GM19351 (cell line): ENCODE data around the gene MACIR.

Experiments
- ATAC-seq: cut with Tn5 transposase; IDR thresholded peaks from one replicate; pipeline ENCODE4 v1.9.1; 2021; ENCODE audit warnings: mild to moderate bottlenecking, moderate library complexity; ENCODE audit not compliant: unreplicated experiment

Gene MACIR

DNA sequence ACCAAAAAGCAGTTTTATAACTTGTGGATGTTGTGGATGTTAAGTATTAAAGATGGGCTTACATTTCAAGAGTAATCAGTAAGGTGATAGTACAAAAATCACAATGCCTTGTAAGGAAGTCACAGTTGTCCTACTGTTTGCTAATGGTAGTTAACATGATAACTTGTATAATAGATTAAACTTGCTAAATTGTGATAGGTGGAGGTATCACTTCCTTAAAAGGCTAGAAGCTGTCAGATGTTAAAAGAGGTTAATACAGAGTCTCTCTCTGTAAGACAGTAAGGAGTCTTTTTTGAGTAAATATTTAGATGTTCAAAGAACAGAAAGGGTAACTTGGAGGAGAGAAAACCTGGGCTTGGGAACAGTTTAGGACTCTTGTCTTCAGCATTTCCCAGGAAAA, 14.2 kb upstream of the MACIR start:
- peak; percentile 68 for ATAC-seq

DNA sequence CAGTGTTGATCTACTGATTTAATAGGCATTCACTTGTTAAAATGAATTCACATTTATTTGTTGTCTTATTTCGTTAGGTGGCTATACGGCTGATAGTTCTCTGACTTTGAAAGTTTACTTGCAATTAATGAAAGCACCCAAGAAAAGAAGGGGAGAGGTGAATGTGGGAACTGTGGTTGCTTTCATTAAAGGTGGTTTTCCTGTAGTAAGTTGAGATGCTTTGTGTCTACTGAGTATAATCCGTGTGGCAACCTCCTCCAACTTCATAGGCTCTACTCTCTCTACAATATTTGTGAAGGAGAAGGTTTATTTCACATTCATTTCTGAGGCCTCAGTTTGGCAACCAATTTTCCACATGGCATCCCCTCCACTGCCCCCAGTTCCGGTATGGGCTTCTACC, 12.8 kb upstream of the MACIR start:
- no peak for ATAC-seq

DNA sequence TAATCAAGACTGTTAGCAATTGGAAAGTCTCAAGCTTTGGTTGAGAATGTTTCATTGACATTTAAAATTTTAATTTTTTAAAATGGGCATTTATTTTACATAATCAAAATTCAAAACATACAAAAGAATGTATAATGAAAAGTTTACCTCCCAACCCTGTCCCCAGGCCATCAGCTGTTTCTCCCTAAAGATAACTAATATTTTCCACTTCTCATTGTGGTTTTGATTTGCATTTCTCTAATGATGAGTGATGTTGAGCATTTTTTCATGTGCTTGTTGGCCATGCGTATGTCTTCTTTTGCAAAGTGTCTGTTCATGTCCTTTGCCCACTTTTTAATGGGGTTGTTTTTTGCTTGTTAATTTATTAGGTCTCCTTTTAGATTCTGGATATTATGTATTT, 11.4 kb upstream of the MACIR start:
- no peak for ATAC-seq

DNA sequence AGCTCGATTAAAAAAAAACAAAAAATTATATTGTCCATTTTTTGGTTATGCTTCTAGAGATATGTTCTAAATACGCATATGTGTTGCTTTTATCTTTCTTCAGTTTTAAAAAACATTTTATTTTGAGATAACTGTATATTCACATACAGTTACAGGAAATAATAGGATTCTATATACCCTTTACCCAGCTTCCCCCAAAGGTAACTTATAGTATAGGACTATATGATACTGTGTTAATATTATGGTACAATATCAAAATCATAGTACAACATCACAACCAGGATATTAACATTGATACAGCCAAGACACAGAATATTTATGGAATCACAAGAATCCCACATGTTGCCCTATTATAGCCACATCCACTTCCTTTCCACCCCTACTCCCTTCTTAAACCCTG, 9.5 kb upstream of the MACIR start:
- no peak for ATAC-seq

DNA sequence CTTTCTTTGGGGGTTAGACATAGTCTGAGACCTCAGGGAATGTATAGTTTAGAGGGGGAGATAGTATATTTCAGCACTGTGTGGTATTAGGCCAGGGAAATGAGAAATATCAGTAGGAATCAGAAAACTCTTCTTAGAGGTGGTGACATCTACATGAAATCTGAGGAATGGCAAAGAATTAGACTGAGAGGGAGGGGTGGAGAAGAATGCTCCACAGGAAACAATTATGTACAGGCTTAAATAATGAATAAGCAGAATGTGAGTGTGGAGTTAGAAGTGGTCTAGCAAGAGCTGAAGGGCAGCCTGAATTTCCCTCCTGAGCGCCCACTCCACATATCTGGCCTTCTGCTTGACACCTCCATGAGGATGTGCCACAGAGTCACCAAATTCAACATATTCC, 3.6 kb upstream of the MACIR start:
- ATAC-seq: no peak

DNA sequence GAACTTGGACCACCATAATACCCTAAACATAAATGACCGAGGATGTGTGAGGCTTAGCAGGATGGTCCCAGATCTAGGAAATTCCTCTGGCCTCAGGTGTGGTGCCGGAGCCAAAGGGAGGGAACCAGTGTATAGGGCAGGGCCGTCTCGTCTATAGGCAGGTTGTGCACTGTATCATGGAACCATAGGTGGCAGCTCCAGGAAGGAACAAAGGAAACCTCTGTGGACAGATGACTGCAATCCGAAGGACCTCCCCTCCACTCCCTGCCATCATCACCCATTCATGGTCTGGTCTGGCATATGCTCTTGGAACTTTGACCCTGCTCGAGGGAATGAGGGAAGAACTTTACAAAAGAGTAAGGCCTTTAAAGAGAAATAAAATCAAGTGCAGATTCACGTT, 2.9 kb upstream of the MACIR start:
- ATAC-seq: no peak

DNA sequence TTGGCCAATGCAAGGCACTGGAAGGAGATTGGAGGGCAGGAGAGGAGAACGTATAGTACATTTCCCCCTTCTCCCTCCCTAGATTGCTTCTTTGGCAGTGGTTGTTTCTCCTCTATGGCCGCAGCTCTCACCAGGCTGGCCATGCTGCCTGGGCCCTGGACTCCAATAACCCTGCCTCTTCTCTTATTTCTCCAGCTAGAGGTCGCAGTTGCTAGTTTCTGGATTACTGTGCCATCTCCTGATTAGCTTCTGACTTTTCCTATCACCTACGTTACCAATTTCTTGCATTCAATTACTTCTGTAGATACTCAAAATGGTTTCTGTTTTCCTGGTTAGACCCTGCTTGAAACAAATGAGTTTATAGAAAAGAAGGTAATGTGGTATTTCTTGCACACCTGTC, 2.4 kb upstream of the MACIR start:
- no peak for ATAC-seq

DNA sequence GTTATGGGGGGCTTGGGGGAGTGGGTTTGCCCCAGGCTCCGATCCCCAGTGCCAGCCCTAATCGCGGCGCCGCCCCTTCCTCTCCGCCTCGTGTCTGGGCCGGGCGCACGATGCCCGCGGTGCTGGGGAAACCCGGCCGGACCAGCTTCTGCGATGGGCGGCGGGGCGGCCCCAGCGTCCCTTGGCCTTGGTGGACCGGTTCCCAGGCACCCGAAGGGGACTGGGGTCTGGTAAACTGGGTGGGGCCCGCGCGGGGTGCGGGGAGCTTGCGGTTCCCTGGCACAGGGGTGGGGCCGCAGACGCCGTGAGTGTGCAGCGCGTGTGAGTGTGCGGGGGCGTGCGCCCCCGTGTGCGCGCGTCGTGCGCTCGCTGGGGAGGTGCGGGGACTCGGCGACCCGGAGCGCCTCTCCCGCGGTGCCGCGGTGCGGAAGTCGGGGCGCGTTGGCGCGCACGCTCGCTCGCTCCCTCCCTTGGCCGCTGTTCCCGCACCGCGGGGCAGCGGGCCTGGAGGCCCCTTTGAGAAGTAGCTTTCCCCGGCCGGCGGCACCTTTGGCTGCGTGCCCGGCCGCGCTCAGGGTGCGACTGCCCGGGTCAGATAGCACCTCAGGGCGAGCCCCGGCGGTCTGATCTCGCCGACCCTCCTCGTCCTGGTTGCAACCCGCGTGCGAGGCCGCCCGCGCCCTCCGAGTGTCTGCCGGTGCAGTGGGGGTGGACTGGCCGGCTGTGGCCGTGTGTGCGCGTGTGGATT, 568 bp downstream of the MACIR start:
- ATAC-seq: peak; percentile 35

DNA sequence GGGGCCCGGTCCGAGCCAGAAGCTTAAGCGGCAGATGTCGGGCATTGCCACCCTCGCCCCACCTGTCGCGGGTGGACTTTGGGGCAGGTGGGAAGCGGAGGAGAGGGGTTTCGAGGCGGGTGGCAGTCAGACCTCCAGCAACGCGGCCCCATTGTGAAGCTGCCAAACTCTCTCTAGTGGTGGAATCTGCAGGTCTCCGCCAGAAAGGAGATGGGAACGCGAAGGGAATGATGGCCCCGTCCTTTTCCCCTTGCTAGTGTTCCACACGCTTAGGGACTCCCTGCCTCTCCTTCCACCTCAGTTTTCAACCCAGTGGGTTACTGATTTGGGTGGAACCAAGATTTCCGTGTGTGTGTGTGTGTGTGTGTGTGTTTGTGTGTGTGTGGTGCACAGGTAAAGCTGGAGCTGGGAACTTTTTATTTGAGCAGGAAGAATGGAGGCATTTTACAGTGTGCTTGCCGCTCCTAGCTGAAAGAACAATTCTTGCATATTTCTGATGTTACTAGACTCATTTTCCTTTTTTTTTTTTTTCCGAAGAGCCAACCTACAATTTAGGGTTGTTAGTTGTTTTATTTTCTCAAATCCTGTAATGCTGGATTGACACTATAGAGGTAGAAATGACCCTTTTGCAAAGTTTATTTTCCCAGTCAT, 1.3 kb downstream of the MACIR start:
- ATAC-seq: no peak

DNA sequence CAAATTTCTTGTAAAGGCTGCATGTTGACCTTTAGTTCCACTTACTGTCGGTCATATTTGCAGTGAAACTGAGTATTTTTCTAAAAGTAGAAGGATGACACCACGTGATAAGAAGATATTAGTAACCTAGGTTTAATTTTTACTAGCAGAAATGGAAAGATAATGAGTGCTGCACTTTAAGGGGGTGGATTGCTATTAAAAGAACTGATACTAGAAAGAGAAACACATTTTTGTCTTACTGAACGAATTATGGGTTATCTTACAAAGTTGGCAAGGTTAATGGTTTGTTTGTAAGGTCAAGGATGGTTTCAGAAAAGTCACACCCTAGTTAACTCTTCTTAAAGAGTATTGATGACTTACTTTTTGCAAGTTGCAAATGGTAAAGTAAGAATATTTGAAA, 2.4 kb downstream of the MACIR start:
- peak; percentile 38 for ATAC-seq

DNA sequence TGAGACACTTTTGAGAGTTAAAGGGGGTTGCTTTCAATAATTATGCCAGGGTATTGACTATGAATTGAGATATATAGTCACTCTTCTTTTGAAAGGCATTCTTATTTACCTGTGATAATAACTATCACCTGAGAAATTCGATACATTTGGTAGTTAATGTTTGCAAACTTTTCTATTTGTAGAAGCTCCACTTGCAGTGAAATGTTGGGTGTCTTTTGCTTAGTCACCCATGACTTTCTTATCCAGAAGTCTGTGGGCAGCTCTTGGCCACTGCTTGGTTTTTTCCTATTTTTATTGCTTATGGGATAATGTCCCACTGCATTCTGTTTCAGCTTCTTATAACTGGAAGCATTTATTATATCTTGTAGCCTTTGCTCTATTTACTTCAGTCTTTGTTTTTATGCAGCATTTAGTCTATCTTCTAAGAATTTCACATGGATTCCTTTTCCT, 3.9 kb downstream of the MACIR start:
- ATAC-seq: no peak

DNA sequence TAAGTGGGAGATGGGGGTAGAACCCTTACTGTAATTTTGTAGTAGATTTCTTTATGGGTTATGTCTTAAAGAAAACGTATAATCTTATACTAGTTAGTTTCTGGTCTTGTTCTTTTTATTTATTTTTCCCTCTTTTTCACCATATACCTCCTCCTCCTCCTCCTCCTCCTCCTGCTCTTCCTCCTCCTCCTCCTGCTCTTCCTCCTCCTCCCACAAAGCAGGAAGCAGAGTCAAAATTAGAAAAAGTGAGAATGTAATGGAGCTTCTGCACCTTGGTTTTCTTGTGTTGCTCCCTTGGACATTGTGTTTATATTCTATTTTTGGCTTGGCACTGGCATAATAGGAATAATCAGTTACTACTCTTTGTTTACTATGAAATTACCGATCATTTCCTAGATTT, 4.5 kb downstream of the MACIR start:
- ATAC-seq: no peak

DNA sequence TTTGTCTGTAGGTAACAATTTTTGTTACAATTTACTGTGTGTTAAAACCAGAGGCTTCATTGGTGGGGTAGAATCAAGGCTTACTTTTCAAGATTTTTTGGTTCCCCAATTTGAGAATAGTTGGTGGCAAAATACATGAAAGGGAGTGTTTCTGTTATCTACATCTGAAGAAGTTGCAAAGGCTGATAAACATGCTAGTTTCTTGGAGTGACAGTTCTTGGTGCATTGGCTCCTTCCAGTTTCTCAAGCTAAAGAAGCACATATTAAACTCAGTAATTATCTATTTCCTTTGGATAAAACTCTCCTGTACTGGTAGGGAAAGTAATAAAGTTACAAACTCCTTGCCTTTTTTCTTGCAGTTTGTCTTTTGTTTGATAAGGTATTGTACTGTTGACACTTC, 5.9 kb downstream of the MACIR start:
- no peak for ATAC-seq

DNA sequence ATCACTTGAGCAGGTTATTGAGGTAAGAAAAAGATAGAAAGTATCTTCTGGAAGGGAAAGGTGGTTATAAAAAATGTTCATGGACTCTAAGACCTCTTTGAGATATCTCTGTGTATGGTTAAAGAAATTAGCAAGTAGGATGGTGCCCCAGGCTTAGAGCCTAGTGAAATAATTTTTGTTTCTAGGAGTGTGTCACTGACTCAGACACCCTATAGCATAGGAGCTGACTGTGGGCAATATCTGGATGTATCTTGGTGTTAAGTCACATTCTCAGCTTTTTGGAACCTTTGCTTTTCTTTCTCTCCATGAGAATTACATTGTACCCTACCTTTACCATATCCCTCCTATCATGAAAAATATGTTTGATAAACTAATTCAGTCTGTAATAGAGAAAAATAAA, 12.0 kb downstream of the MACIR start:
- no peak for ATAC-seq

DNA sequence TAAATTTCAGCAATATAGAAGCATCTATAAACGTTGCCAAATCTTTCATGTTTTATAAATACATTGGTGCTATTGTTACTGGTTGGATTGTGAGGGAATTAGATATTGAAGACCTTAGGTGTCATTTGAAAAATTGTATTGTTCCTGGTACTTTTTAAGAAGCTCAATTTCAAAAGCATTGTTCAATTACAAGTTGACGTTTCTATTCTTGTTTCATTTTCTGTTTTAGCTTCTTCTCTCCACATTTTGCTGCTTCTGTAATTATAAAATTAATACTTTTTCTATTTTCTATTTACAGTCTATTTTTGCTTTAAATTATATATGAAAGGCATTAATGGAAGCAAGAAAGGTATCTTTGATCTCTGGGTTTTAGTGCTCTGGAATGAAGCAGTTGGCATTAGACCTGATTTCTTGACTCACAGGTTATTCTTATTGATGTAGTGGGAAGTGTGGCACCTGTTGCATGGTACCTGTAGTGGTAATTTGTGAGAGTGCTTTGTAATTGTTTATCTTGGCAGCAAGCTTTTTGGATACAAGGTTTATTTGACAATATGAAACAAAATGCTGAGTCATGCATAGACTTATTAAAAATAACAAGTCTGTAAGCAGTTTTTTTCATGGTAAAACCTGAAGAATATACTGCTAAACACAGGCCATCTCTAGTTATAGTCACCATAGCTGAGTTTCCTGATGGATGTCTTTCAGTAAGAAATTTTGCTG, 13.2 kb downstream of the MACIR start:
- ATAC-seq: no peak

DNA sequence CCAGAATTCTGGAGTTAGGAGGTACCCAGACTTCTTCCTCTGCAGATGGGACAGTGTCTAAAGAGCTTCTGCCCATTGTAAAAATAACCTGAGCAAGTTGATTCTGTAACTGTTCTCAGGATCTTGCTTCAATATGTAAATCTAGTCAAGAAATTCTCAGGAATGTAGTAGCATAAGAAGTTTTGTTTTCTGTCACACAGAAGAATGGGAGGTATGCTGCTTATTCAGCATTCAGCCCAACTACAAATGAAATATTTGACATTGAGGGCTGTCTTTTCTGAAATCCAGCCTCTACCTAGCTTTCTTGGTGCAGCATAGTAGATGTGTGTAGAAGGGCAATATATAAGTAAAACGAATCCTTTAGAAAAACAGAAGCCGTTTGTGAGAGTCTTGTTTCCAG, 13.8 kb downstream of the MACIR start:
- no peak for ATAC-seq

DNA sequence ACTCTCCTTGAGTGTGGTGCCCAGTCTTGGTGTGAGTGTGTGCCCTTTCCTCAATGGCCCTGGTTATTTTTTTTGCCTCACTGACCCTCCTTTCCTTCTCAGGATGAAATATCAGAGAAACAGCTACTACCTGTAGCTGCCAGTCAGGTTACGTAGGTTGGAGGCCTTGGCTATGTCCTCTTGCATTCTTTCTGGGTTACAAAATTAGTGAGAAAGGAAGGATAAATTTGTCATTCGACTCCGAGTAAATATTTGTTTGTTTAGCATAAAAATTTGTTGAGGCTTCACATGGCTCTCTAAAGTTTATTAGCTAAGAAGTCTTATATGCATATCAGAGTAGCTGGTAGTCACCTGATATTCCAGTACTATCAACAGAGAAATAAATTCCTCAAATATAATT, 15.4 kb downstream of the MACIR start:
- ATAC-seq: no peak

DNA sequence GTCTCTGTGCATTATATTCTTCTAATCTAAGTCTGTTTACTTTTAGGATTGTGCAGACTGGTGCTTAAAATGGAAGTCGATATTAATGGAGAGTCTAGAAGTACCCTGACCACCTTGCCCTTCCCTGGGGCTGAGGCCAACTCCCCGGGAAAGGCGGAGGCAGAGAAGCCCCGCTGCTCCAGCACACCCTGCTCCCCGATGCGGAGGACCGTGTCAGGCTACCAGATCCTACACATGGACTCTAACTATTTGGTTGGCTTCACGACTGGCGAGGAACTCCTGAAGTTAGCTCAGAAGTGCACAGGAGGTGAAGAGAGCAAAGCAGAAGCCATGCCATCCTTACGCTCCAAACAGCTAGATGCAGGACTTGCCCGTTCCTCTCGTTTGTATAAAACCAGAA, 17.3 kb downstream of the MACIR start:
- ATAC-seq: no peak

DNA sequence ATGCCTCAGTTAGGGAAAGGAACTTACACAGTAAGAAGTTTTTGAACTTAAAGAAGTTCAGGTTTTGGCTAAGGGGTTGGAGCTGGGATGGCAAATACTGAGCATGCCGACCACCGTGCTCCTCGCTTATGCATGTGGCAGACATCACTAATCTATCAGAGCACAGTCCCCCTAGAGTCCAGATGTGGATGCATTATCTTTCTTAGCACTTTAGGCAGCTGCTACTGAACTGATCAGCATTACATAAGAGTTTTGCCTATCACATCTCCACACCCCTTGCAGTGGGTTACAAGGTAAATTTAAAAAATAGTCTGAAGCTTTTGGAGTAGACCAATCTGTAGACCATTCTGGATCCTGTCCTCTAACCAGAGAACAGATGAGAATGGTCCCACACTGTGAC, 22.4 kb downstream of the MACIR start:
- ATAC-seq: no peak

DNA sequence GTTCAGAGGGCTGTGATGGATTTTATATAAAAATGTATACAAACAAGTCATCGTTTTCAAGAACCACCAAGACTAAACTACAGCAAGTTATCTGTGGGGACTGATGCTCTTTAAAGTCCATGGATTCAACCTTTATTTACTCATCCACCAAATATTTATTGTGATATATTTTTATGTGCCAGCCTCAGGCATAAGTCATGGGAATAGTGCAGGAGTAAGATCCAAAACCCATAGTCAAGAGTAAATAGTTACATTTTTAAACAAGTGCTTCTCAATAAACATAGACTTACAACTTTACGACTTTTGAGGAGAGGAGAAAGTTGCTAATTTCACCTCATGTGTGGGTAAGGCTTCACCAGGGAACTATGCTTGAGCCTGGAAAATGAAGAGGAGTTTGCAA, 24.6 kb downstream of the MACIR start:
- ATAC-seq: no peak

DNA sequence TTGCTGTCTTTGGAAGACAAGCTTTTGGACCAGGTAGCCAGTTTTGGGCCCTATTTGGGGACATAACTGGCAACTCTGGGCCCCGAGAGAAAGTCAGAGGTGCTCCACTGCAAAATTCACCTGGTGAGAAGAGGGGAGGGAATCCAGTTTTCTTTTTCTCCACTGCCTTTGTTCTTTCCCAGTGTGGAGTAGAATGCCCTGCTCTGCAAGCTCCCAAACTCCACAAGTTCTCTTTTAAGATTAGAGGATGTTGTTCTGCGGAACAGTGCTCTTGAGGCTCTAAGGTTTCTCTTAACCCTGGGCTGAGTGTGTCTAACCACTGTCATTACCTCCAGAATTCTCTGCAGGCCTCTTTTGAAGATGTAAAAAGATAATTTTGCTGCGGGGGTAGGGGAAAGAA, 25.3 kb downstream of the MACIR start:
- no peak for ATAC-seq

DNA sequence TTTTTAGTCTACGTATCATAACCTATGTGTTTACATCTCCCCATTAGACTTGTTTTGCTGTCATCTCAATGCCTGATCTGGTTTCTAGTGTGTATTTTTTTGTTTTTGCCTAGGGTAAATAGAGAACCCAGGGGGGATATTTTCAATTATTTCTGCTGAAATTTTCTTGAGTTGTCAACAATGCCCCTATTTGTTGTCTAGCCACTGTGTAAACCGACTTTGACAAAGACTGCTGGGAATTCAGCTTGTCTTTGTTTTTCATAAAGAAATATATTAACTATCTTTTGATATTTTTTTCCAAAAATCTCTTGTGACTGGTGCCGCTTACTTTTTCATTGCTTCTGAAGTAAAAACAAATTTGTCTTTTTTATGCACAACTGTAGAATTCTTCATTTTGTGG, 28.1 kb downstream of the MACIR start:
- no peak for ATAC-seq
